ENCODE measurements around the gene PSTPIP2.
"Not testable (repeated sequence)": the region's sequence is repeated elsewhere in the genome, so short reads cannot be mapped to it uniquely, and the experiment has no call there.

Gene PSTPIP2

DNA sequence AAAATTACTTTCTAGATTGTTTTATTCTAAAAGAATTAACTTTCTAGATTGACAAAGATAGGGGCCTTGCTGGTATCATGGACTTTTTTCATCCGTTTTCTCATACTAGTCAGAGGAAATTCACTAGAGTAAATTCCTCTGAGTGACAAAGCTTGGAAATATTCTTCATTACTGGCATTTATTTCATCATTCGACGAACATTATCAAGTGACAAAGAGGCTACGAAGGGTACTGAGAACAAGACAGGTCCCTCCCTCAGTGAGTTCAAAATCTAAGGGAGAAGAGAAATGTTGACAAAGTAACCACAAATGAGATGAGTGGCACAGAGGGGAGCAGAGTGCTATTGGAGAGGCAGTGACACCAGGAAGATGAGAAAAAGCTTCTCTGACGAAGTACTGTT is 109.2 kb downstream of the PSTPIP2 start:
- no peak for DNase-seq (ENCODE audit: low spot score)
- ChIA-PET CTCF (no interaction called here), POLR2A (ENCODE audit: low non-redundant PET) (no interaction called here)
- TF ChIP-seq, protein P1, sequence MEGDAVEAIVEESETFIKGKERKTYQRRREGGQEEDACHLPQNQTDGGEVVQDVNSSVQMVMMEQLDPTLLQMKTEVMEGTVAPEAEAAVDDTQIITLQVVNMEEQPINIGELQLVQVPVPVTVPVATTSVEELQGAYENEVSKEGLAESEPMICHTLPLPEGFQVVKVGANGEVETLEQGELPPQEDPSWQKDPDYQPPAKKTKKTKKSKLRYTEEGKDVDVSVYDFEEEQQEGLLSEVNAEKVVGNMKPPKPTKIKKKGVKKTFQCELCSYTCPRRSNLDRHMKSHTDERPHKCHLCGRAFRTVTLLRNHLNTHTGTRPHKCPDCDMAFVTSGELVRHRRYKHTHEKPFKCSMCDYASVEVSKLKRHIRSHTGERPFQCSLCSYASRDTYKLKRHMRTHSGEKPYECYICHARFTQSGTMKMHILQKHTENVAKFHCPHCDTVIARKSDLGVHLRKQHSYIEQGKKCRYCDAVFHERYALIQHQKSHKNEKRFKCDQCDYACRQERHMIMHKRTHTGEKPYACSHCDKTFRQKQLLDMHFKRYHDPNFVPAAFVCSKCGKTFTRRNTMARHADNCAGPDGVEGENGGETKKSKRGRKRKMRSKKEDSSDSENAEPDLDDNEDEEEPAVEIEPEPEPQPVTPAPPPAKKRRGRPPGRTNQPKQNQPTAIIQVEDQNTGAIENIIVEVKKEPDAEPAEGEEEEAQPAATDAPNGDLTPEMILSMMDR (conservative IDR thresholded peaks at IDR 0.05; ENCODE audit: low read depth) = no peak
- no peak overlapping the region; the same call in 1 of the 2 replicates for H3K27ac ChIP-seq

DNA sequence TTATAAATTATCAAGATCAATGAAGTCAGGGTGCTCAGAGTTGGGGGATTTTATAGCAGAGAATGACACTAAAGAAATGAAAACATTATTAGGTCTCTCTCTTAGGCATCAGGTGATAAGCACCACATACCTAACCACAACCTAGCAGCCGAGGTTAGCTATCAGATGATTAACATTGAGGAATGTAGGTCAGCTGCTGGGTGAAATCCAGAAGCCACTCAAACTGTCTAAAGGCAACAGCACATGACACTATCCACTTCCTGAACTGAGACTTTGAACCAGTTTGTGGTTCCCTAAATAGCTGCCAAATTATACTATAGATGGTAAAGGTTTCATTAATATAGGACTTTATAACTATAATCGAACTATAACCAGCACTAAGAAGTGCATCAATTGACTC is 109.6 kb downstream of the PSTPIP2 start:
- peak; percentile 18 for DNase-seq (ENCODE audit: low spot score)
- H3K27ac ChIP-seq = no peak overlapping the region
- TF ChIP-seq, protein P1 (conservative IDR thresholded peaks at IDR 0.05; ENCODE audit: low read depth) = no peak
- POLR2A ChIA-PET (ENCODE audit: low non-redundant PET) = no interaction called here
- CTCF ChIA-PET = no interaction called here

DNA sequence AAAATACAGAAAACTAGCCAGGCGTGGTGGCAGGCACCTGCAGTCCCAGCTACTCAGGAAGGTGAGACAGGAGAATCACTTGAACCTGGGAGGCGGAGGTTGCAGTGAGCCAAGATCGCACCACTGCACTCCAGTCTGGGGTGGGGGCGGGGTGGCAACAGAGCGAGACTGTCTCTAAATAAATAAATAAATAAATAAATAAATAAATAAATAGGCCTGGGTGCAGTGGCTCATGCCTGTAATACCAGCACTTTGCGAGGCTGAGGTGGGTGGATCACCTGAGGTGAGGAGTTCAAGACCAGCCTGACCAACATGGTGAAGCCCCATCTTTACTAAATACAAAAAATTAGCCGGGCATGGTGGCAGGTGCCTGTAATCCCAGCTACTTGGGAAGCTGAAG is 112.6 kb downstream of the PSTPIP2 start:
- POLR2A ChIA-PET (ENCODE audit: low non-redundant PET); CTCF ChIA-PET; DNase-seq (ENCODE audit: low spot score): not testable (repeated sequence)
- H3K27ac ChIP-seq = 0 out of 2 replicates have a peak overlapping the region, but pooled peaks have one; percentile 15

DNA sequence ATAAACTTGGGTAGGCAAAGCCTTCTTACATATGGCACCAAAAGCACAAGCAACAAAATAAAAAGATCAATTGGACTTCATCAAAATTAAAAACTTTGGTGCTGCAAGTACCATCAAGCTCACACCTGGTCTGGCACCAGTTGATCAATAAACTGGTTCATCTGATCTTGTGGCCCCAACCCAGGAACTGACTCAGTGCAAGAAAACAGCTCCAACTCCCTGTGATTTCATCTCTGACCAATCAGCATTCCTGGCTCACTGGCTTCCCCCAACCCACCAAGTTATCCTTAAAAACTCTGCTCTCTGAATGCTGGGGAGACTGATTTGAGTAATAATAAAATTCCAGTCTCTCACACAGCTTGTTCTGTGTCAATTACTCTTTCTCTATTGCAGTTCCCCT is 113.3 kb downstream of the PSTPIP2 start:
- TF ChIP-seq, protein P1 (conservative IDR thresholded peaks at IDR 0.05; ENCODE audit: low read depth) = no peak
- no peak for DNase-seq (ENCODE audit: low spot score)
- CTCF ChIA-PET = interaction anchor here (0.6 kb wide), 1 partner anchor 119 kb away, joined by 3 read pairs; no protein-coding TSS in a partner anchor
- H3K27ac ChIP-seq = 0 out of 2 replicates have a peak overlapping the region, but pooled peaks have one; percentile 15
- POLR2A ChIA-PET (ENCODE audit: low non-redundant PET) = no interaction called here

DNA sequence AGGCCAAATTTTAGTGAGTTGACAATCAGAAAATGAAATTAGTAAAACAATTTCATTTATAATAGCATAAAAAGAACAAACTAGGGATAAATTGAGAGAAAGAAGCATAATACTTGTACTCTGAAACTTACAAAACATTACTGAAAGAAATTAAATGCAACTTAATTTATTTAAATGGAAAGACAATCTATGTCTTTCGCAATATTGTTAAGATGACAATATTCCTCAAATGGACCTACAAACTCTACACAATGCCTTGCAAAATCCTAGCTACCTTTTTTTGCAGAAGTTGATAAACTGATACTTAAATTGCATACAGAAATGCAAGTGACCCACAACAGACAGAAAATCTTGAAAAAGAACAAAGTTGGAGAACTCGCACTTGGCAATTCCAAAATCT is 114.0 kb downstream of the PSTPIP2 start:
- TF ChIP-seq, protein P1 (conservative IDR thresholded peaks at IDR 0.05; ENCODE audit: low read depth) = no peak
- DNase-seq (ENCODE audit: low spot score) = no peak
- ChIA-PET CTCF (interaction anchor here (0.6 kb wide), 1 partner anchor 119 kb away, joined by 3 read pairs; no protein-coding TSS in a partner anchor), POLR2A (ENCODE audit: low non-redundant PET) (no interaction called here)
- no peak overlapping the region for H3K27ac ChIP-seq

DNA sequence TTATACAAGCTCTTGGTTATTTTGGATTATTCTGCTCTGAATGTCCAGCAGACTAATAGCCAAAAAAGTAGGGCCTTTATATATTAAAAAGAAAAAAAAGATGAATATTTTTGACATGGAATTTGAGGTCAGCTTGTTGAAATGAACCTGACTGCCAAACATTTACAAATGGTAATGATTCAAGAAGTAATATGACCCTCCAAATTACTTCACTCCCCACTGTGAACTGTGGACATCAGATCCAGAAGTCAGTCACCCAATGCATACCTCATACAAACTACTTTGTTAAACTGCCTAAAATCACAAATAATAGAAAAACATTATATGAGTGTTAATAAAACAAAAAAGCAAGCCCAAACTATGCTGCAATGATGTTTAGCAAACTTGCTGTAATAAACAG is 115.0 kb downstream of the PSTPIP2 start:
- no peak for DNase-seq (ENCODE audit: low spot score)
- ChIA-PET CTCF (no interaction called here), POLR2A (ENCODE audit: low non-redundant PET) (no interaction called here)
- no peak overlapping the region for H3K27ac ChIP-seq
- TF ChIP-seq, protein P1 (conservative IDR thresholded peaks at IDR 0.05; ENCODE audit: low read depth) = no peak

DNA sequence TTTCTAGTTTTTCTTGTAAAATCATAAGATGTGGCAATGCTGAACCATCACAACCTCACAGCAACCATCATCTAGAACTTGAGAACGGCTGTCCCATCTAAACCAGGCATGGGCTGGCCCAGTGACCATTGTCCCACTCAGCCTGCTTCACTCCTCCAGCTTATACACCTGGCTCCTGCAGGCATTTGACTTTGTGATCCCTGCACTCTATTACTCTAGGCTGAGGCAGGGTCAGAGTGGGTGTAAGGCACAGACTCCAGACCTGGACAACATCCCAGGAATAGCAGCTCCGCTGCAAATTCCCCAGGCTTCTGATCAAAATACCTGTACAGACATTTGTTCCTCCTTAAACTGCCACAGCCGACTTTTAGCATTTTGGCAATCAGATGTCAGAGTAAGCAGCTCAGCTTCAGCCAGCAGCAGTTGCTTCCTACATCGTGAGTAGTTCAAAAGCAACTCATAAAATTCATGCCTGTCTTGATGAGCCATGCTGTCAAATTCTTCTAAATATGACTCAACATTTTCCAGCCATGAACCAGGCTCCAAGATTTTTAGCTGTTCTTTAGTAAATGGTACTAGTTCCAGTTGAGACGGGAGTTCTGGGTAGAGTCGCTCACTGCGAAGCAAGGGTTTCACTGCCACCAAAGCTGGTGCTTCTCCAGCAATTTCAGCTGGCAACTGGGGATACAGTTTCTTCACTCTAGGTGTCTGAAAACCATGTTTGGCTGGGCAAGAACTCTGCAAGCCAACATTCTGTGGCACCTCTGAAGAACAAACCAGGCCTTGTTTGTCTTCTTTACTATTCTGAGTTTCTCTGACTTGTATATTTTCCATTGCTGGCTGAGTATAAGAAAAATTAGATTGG is 117.8 kb downstream of the PSTPIP2 start:
- DNase-seq (ENCODE audit: low spot score) = peak; percentile 64
- ChIA-PET POLR2A (ENCODE audit: low non-redundant PET) (no interaction called here), CTCF (interaction anchor here (1.1 kb wide), 1 partner anchor 20 kb away, joined by 3 read pairs; no protein-coding TSS in a partner anchor)
- peak overlapping the region; percentile 89 for H3K27ac ChIP-seq
- TF ChIP-seq, protein P1 (conservative IDR thresholded peaks at IDR 0.05; ENCODE audit: low read depth) = no peak

Data from RWPE1 (cell line).